ENCODE data around the gene ZNF540. TPM values are rescaled to one million over a fixed set of nuclear protein-coding genes. Genes with fewer than 3 reads are reported as not detected.

The ZNF540 gene
- total and polyA plus RNA-seq, 9 of the 15 experiments (the other 6 are each of a cell fraction or from before 2014, with no cell fraction given): 0.20 to 0.95 (median 0.44) TPM

DNA sequence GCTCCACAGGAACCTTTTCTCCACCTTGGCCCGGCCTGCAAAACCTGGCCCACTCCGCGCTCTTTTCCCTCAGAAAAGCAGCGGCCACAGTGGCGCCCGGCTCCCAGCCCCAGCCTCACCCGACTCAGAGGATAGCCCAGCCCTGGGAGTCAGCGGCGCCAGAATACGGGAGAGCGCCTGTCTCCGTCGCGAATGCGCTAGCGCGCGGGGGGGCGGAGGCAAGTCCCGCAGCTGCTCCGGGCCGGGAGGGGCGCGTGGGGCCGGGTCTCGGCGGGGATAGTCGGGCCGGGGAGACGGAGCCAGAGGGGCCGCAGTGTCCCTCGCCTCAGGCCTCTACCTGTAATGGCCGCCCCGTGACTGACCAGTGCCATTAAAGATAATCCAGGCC, 60.6 kb downstream of the ZNF540 start, which contains the start of gene ZFP30:
Gene ZFP30, minus strand, starts transcription at position 165 of the 388 bp plus-strand sequence. CDS start 7,643 bp downstream, outside the sequence.
- DNase-seq (ENCODE audit: extremely low read depth in 1 of 4, low spot score in 3 of 4) (peak; percentile 87 to 93 (median 90)), FAIRE-seq (no peak), ATAC-seq (peak; percentile 96)
- Histone ChIP-seq H3K4me3 (peak within 1 kb of the TSS; percentile 75), H3K9ac (ENCODE audit: insufficient read depth in 1 of 2, low read depth in 2 of 2, low read length in 2 of 2) (peak within 1 kb of the TSS; percentile 72 to 93), H3K27ac (ENCODE audit: extremely low read depth, low read depth, low read length) (peak within 1 kb of the TSS; percentile 82), H3K79me2 (ENCODE audit: control insufficient read depth, insufficient read depth, low read length) (peaks cover 26% of the 10 kb centered on the region), H4K20me1 (replicated peaks; ENCODE audit: control insufficient read depth, insufficient read depth, low read length) (no peaks in the 10 kb centered on the region), H3K9me3 (replicated peaks; ENCODE audit: control insufficient read depth, insufficient read depth, low read depth, low read length) (no peaks in the 10 kb centered on the region; the same call in 1 of the 2 replicates), H3K4me2 (ENCODE audit: insufficient read depth, low read length) (peak within 1 kb of the TSS; percentile 91), H3K9me1 (ENCODE audit: control insufficient read depth, insufficient read depth, low read length) (no peaks in the 10 kb centered on the region), H3K36me3 (ENCODE audit: control insufficient read depth, insufficient read depth, low read length) (no peaks in the 10 kb centered on the region), H2AFZ (ENCODE audit: low read depth, low read length) (peak within 1 kb of the TSS; percentile 98), H3K4me1 (replicated peaks in 1 of 2; ENCODE audit: control insufficient read depth in 2 of 2, insufficient read depth in 2 of 2, low read length in 2 of 2) (peaks cover 3 to 15% of the 10 kb centered on the region in 2 experiments; a peak in 2 of 5 replicates), H3K27me3 (ENCODE audit: control insufficient read depth in 2 of 2, insufficient read depth in 2 of 2, low read length in 2 of 2) (no peaks in the 10 kb centered on the region)
- 0% methylated on average over 10 of the region's 34 CpGs for WGBS (ENCODE audit: insufficient coverage, low coverage, missing lambda C conversion rate)
- no TSS peak for BruUV-seq (replicated peaks)
- in situ Hi-C loops (cut with MboI) (no loop called here), intact Hi-C loops (cut with micrococcal nuclease) (no loop called here)
- ChIA-PET POLR2A (no interaction called here), CTCF (ENCODE audit: low intra/inter-chr PET ratio) (no interaction called here)
- TF ChIP-seq HDAC3 (IDR thresholded peaks at IDR 0.05; ENCODE audit: borderline replicate concordance, partially characterized antibody) (no peak), MEIS2 (IDR thresholded peaks at IDR 0.05; ENCODE audit: partially characterized antibody) (no peak), TCF7 (IDR thresholded peaks at IDR 0.05; ENCODE audit: borderline replicate concordance) (no peak), PCBP2 (IDR thresholded peaks at IDR 0.05; ENCODE audit: low read depth, low read length, poor library complexity, severe bottlenecking) (no peak), SMARCE1 (IDR thresholded peaks at IDR 0.05) (no peak), CTBP1 (IDR thresholded peaks at IDR 0.05; ENCODE audit: borderline replicate concordance) (no peak), SIRT6 (IDR thresholded peaks at IDR 0.05; ENCODE audit: low read depth, low read length) (no peak), KDM5B (IDR thresholded peaks at IDR 0.05; ENCODE audit: insufficient replicate concordance, low read depth, low read length) (no peak), DACH1 (IDR thresholded peaks at IDR 0.05; ENCODE audit: partially characterized antibody) (no peak), ZBED1 (IDR thresholded peaks at IDR 0.05) (no peak), ZNF780A (CRISPR knock-in tag; IDR thresholded peaks at IDR 0.05) (no peak), MAZ (CRISPR knock-in tag; conservative IDR thresholded peaks at IDR 0.05 in 1 of 2, IDR thresholded peaks at IDR 0.05 in 1 of 2) (peak; percentile 64 to 78; a peak in 3 of 4 replicates), SOX6 (IDR thresholded peaks at IDR 0.05) (no peak), GATA2 (CRISPR knock-in tag; IDR thresholded peaks at IDR 0.05) (no peak), STAG1 (CRISPR knock-in tag; IDR thresholded peaks at IDR 0.05; ENCODE audit: borderline replicate concordance) (no peak)
- TF ChIP-seq, protein P1, sequence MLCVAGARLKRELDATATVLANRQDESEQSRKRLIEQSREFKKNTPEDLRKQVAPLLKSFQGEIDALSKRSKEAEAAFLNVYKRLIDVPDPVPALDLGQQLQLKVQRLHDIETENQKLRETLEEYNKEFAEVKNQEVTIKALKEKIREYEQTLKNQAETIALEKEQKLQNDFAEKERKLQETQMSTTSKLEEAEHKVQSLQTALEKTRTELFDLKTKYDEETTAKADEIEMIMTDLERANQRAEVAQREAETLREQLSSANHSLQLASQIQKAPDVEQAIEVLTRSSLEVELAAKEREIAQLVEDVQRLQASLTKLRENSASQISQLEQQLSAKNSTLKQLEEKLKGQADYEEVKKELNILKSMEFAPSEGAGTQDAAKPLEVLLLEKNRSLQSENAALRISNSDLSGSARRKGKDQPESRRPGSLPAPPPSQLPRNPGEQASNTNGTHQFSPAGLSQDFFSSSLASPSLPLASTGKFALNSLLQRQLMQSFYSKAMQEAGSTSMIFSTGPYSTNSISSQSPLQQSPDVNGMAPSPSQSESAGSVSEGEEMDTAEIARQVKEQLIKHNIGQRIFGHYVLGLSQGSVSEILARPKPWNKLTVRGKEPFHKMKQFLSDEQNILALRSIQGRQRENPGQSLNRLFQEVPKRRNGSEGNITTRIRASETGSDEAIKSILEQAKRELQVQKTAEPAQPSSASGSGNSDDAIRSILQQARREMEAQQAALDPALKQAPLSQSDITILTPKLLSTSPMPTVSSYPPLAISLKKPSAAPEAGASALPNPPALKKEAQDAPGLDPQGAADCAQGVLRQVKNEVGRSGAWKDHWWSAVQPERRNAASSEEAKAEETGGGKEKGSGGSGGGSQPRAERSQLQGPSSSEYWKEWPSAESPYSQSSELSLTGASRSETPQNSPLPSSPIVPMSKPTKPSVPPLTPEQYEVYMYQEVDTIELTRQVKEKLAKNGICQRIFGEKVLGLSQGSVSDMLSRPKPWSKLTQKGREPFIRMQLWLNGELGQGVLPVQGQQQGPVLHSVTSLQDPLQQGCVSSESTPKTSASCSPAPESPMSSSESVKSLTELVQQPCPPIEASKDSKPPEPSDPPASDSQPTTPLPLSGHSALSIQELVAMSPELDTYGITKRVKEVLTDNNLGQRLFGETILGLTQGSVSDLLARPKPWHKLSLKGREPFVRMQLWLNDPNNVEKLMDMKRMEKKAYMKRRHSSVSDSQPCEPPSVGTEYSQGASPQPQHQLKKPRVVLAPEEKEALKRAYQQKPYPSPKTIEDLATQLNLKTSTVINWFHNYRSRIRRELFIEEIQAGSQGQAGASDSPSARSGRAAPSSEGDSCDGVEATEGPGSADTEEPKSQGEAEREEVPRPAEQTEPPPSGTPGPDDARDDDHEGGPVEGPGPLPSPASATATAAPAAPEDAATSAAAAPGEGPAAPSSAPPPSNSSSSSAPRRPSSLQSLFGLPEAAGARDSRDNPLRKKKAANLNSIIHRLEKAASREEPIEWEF (CRISPR knock-in tag; IDR thresholded peaks at IDR 0.05): no peak
- TF ChIP-seq, protein P2, sequence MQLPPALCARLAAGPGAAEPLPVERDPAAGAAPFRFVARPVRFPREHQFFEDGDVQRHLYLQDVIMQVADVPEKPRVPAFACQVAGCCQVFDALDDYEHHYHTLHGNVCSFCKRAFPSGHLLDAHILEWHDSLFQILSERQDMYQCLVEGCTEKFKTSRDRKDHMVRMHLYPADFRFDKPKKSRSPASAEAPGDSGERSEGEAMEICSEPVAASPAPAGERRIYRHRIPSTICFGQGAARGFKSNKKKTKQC (CRISPR knock-in tag; IDR thresholded peaks at IDR 0.05): no peak

Data from K562 (cell line).